ENCODE measurements around the gene NDUFB10. TPM values are rescaled to one million over a fixed set of nuclear protein-coding genes. Genes with fewer than 3 reads are reported as not detected.

The NDUFB10 gene
- total RNA-seq, 2 experiments from 2014 or later: 126 to 129 TPM

- CTCF ChIA-PET: interaction anchor here (1.1 to 2.2 kb wide), 2 partner anchors 134 to 148 kb away, joined by 4 to 8 read pairs; no protein-coding TSS in a partner anchor
- no peak for DNase-seq
- Mint-ChIP-seq H3K4me1 (ENCODE audit: low read depth) (peaks cover 41% of the 10 kb centered on the region), H3K27me3 (no peaks in the 10 kb centered on the region), H3K4me3 (peak overlapping the region; percentile 97), H3K36me3 (ENCODE audit: low read depth) (peaks cover 38% of the 10 kb centered on the region), H3K27ac (peak overlapping the region; percentile 91), H3K9me3 (no peaks in the 10 kb centered on the region)
- POLR2A ChIA-PET: interaction anchor here (1.1 to 2.8 kb wide), 6 partner anchors 9 to 152 kb away, joined by 3 to 16 read pairs (median 8); partner anchors contain the start of genes NOXO1 and TRAF7
- no peak for TF ChIP-seq CTCF (IDR thresholded peaks at IDR 0.05)
- intact Hi-C loops (cut with micrococcal nuclease): no loop called here
- no peak for ATAC-seq
Observed at GRCh38 chr16:2007081-2007836, 47.9 kb downstream of the NDUFB10 start.

- peak; percentile 11 for ATAC-seq
- peaks cover 41% of the 10 kb centered on the region for H3K4me1 Mint-ChIP-seq (ENCODE audit: low read depth)
- POLR2A ChIA-PET: interaction anchor here (0.9 to 2.8 kb wide), 12 partner anchors 10 to 151 kb away, joined by 3 to 16 read pairs (median 6); partner anchors contain the start of genes GFER, NOXO1, NPW and RPS2
Observed at GRCh38 chr16:2008009-2008526, 48.7 kb downstream of the NDUFB10 start.

GRCh38 chr16:2008631-2009163 lies 49.4 kb downstream of the NDUFB10 start:
- Mint-ChIP-seq H3K4me1 (ENCODE audit: low read depth) (peaks cover 41% of the 10 kb centered on the region), H3K27me3 (no peaks in the 10 kb centered on the region), H3K9me3 (no peaks in the 10 kb centered on the region), H3K4me3 (peak overlapping the region; percentile 97), H3K36me3 (ENCODE audit: low read depth) (peaks cover 35% of the 10 kb centered on the region), H3K27ac (peak overlapping the region; percentile 91)
- intact Hi-C loops (cut with micrococcal nuclease): no loop called here
- ATAC-seq (peak; percentile 7), DNase-seq (peak; percentile 66)
- ChIA-PET CTCF (interaction anchor here (0.9 to 2.2 kb wide), 5 partner anchors 8 to 139 kb away, joined by 3 to 8 read pairs (median 3); partner anchors contain the start of genes NTHL1 and TSC2), POLR2A (interaction anchor here (0.6 to 2.8 kb wide), 17 partner anchors 10 to 151 kb away, joined by 3 to 16 read pairs (median 4); partner anchors contain the start of genes GFER, NOXO1, NPW and RPS2)
- TF ChIP-seq CTCF (IDR thresholded peaks at IDR 0.05): no peak

More at GRCh38 chr16:2008009-2008526, 48.7 kb downstream of the NDUFB10 start:
- H3K9me3 Mint-ChIP-seq: no peaks in the 10 kb centered on the region
- peaks cover 35% of the 10 kb centered on the region for H3K36me3 Mint-ChIP-seq (ENCODE audit: low read depth)
- CTCF ChIA-PET: interaction anchor here (0.9 to 2.2 kb wide), 5 partner anchors 9 to 147 kb away, joined by 3 to 8 read pairs (median 4); partner anchors contain the start of genes NTHL1 and TSC2
- intact Hi-C loops (cut with micrococcal nuclease): no loop called here
- H3K27ac Mint-ChIP-seq: peak overlapping the region; percentile 91
- peak overlapping the region; percentile 97 for H3K4me3 Mint-ChIP-seq
- TF ChIP-seq CTCF (IDR thresholded peaks at IDR 0.05): no peak
- H3K27me3 Mint-ChIP-seq: no peaks in the 10 kb centered on the region
- DNase-seq: peak; percentile 67

GRCh38 chr16:2009164-2009711 lies 49.9 kb downstream of the NDUFB10 start:
- intact Hi-C loops (cut with micrococcal nuclease): no loop called here
- Mint-ChIP-seq H3K4me3 (peak overlapping the region; percentile 97), H3K36me3 (ENCODE audit: low read depth) (peaks cover 35% of the 10 kb centered on the region), H3K27ac (peak overlapping the region; percentile 91), H3K9me3 (no peaks in the 10 kb centered on the region), H3K4me1 (ENCODE audit: low read depth) (peaks cover 41% of the 10 kb centered on the region), H3K27me3 (no peaks in the 10 kb centered on the region)
- ChIA-PET CTCF (interaction anchor here (1.0 to 2.2 kb wide), 4 partner anchors 13 to 138 kb away, joined by 3 to 8 read pairs (median 4); partner anchors contain the start of genes NTHL1 and TSC2), POLR2A (interaction anchor here (0.6 to 2.8 kb wide), 13 partner anchors 11 to 146 kb away, joined by 3 to 16 read pairs (median 6); partner anchors contain the start of genes GFER, NOXO1, NPW and RPS2)
- peak; percentile 28 for DNase-seq
- no peak for TF ChIP-seq CTCF (IDR thresholded peaks at IDR 0.05)
- ATAC-seq: peak; percentile 32

Data from activated CD8-positive, alpha-beta T cell treated with anti-CD3 and anti-CD28 coated beads for 36 hours (primary cell).